ENCODE results near the gene ADAT2.

Gene ADAT2

DNA sequence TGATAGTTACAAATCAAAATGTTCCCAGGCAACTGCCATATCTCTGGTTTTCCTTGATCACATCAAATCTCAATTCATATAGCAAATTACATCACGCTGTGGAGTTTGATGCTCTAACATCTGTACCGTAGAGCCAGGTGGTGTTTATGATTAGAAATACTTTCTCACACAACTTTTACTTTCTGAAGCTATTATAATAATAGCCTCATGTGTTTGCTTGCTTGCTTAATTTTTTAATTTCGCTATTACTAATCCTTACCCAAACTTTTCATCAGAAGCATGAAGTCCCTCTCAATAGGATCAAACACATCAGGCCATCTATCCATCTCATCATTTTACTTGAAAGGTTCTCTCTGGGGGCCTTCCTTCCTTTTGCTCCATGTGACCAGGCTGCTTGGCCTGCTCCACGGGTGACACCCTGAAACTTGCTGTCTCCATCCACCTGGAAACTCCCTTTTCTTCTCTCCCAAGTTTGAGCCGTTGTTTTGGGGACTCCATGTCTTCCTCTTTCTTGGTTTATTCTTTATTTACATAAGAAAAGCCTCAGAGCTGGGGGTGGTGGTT is 75.4 kb downstream of the ADAT2 start:
- Histone ChIP-seq H3K79me2 (ENCODE audit: low read length) (no peaks in the 10 kb centered on the region), H3K27me3 (replicated peaks; ENCODE audit: insufficient read depth, low read length) (no peaks in the 10 kb centered on the region), H2AFZ (ENCODE audit: low read length) (no peak overlapping the region), H3K27ac (ENCODE audit: low read length) (no peak overlapping the region), H3F3A (ENCODE audit: insufficient read depth, low read length) (no peaks in the 10 kb centered on the region), H3K4me3 (ENCODE audit: low read length) (no peak overlapping the region), H3K9ac (ENCODE audit: low read length) (no peak overlapping the region), H3K4me1 (ENCODE audit: low read length) (peaks cover 4% of the 10 kb centered on the region; the same call in 1 of the 2 replicates), H3K9me2 (replicated peaks; ENCODE audit: insufficient read depth, low read length) (no peaks in the 10 kb centered on the region), H4K20me1 (ENCODE audit: insufficient read depth, low read length) (no peaks in the 10 kb centered on the region), H3K36me3 (replicated peaks; ENCODE audit: insufficient read depth, low read length) (no peaks in the 10 kb centered on the region), H3K9me3 (replicated peaks; ENCODE audit: insufficient read depth, low read length) (no peaks in the 10 kb centered on the region), H3K4me2 (ENCODE audit: low read depth, low read length) (no peak overlapping the region)
- TF ChIP-seq, protein P1, sequence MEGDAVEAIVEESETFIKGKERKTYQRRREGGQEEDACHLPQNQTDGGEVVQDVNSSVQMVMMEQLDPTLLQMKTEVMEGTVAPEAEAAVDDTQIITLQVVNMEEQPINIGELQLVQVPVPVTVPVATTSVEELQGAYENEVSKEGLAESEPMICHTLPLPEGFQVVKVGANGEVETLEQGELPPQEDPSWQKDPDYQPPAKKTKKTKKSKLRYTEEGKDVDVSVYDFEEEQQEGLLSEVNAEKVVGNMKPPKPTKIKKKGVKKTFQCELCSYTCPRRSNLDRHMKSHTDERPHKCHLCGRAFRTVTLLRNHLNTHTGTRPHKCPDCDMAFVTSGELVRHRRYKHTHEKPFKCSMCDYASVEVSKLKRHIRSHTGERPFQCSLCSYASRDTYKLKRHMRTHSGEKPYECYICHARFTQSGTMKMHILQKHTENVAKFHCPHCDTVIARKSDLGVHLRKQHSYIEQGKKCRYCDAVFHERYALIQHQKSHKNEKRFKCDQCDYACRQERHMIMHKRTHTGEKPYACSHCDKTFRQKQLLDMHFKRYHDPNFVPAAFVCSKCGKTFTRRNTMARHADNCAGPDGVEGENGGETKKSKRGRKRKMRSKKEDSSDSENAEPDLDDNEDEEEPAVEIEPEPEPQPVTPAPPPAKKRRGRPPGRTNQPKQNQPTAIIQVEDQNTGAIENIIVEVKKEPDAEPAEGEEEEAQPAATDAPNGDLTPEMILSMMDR (IDR thresholded peaks at IDR 0.05; ENCODE audit: low read length): no peak
- TF ChIP-seq EZH2 (optimal IDR thresholded peaks at IDR 0.05; ENCODE audit: low read depth, low read length) (no peak), EZH2phosphoT487 (IDR thresholded peaks at IDR 0.05; ENCODE audit: low read length) (no peak)
- DNase-seq: no peak

GRCh38 chr6:143374014-143374413 is 76.5 kb downstream of the ADAT2 start:
- Histone ChIP-seq H3K9me3 (replicated peaks; ENCODE audit: insufficient read depth, low read length) (no peaks in the 10 kb centered on the region), H3F3A (ENCODE audit: insufficient read depth, low read length) (no peaks in the 10 kb centered on the region), H3K36me3 (replicated peaks; ENCODE audit: insufficient read depth, low read length) (no peaks in the 10 kb centered on the region), H3K79me2 (ENCODE audit: low read length) (no peaks in the 10 kb centered on the region), H3K9ac (ENCODE audit: low read length) (no peak overlapping the region), H3K9me2 (replicated peaks; ENCODE audit: insufficient read depth, low read length) (no peaks in the 10 kb centered on the region), H4K20me1 (ENCODE audit: insufficient read depth, low read length) (no peaks in the 10 kb centered on the region), H3K27me3 (replicated peaks; ENCODE audit: insufficient read depth, low read length) (no peaks in the 10 kb centered on the region), H3K4me1 (ENCODE audit: low read length) (peaks cover 4% of the 10 kb centered on the region; the same call in 1 of the 2 replicates), H3K4me2 (ENCODE audit: low read depth, low read length) (no peak overlapping the region), H3K4me3 (ENCODE audit: low read length) (no peak overlapping the region), H3K27ac (ENCODE audit: low read length) (no peak overlapping the region), H2AFZ (ENCODE audit: low read length) (no peak overlapping the region)
- DNase-seq: no peak
- TF ChIP-seq EZH2phosphoT487 (IDR thresholded peaks at IDR 0.05; ENCODE audit: low read length) (no peak), EZH2 (optimal IDR thresholded peaks at IDR 0.05; ENCODE audit: low read depth, low read length) (no peak)
- TF ChIP-seq, protein P1 (IDR thresholded peaks at IDR 0.05; ENCODE audit: low read length): no peak
